NB4 (cell line): ENCODE results near the gene PEAK1.

Source experiments
- DNase-seq: peaks from one replicate; pipeline ENCODE4 v3.0.0; 2010; ENCODE audit warnings: low read depth
- H3K4me3 ChIP-seq: one replicate; pipeline ENCODE4 v1.5.1; 2011; ENCODE audit warnings: mild to moderate bottlenecking, low read depth, low read length, moderate library complexity
- MYC ChIP-seq: IDR thresholded peaks from 2 replicates; pipeline ENCODE4 v1.6.1; 2011; ENCODE audit warnings: low read depth, low read length
- POLR2A ChIP-seq: IDR thresholded peaks from 2 replicates; pipeline ENCODE4 v1.6.1; 2011; ENCODE audit warnings: mild to moderate bottlenecking; ENCODE audit not compliant: insufficient read length; ENCODE audit errors: extremely low read depth
- TF ChIP-seq, protein P1 (sequence below): IDR thresholded peaks from 2 replicates; pipeline ENCODE4 v1.6.1; 2011; ENCODE audit warnings: low read depth, low read length
- TF ChIP-seq, protein P2 (sequence below): IDR thresholded peaks from one replicate; pipeline ENCODE4 v1.5.1; 2012; ENCODE audit warnings: low read depth, low read length

PEAK1 gene

DNA sequence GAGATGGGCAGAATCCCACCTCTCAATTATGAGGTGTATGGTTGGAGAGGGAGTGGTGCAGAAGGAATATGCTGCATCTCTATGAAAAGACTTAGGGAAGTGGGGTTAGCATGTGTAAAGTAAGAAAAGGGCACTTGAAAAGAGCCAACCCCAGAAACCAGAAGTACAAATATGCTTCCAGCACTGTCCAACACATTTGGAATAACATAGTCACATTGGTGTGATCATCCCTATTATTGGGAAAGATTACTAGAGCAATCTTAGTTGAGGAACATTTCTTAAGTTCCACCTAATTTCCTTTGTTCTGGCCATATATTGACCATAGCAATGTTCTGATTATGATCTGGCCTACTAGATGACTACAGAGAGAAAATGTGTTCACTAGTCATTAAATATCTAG lies 35.0 kb upstream of the PEAK1 start:
- TF ChIP-seq POLR2A = no peak
- TF ChIP-seq MYC = no peak
- TF ChIP-seq, protein P1, sequence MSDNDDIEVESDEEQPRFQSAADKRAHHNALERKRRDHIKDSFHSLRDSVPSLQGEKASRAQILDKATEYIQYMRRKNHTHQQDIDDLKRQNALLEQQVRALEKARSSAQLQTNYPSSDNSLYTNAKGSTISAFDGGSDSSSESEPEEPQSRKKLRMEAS = no peak
- TF ChIP-seq, protein P2, sequence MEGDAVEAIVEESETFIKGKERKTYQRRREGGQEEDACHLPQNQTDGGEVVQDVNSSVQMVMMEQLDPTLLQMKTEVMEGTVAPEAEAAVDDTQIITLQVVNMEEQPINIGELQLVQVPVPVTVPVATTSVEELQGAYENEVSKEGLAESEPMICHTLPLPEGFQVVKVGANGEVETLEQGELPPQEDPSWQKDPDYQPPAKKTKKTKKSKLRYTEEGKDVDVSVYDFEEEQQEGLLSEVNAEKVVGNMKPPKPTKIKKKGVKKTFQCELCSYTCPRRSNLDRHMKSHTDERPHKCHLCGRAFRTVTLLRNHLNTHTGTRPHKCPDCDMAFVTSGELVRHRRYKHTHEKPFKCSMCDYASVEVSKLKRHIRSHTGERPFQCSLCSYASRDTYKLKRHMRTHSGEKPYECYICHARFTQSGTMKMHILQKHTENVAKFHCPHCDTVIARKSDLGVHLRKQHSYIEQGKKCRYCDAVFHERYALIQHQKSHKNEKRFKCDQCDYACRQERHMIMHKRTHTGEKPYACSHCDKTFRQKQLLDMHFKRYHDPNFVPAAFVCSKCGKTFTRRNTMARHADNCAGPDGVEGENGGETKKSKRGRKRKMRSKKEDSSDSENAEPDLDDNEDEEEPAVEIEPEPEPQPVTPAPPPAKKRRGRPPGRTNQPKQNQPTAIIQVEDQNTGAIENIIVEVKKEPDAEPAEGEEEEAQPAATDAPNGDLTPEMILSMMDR = no peak
- DNase-seq = no peak
- H3K4me3 ChIP-seq = no peak overlapping the region

DNA sequence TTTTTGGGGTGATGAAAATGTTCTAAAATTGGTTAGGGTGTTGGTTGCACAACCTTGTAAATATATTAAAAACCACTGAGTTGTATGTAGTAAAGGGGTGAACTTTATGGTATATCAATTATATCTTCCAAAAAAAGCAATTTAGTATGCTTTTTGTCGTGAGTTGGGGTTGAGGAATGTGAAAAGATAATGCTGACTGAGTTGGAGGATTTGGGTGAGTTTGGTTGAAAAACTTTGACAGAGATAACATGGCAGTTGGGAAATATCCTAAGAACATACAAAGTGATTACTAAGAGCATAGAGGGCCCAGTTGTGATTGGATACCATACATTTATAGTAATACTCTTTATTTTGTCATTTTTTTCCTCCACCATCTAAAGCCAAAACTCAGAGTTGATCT lies 34.4 kb upstream of the PEAK1 start:
- DNase-seq = no peak
- TF ChIP-seq, protein P2 = no peak
- TF ChIP-seq, protein P1 = no peak
- TF ChIP-seq POLR2A (no peak), MYC (no peak)
- no peak overlapping the region for H3K4me3 ChIP-seq

DNA sequence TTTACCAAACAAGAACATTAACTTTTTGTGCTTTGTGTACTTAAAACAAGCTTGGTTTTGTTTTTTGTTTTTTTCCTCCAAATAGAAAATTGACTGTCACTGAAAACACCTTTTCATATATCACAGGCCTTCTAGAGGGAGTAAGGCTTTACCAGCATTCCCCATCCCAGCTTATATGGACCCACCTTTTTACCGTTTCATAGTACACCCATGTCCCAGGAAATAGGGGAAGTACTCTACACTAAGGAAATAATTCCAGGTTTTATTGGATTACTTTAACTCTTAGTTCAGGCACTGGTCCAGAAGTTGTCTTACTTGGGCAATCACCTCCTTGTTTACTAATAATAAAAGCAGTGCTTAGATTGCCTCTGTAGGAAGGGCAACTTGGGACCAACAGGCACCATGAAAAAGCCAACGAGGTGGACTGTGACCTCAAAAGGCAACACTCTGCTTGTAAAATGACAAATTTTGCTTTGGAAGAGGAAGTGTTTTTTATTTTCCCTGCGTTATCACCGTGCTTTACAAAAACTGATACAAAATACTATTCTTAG lies 27.0 kb upstream of the PEAK1 start:
- peak; percentile 14 for DNase-seq
- TF ChIP-seq POLR2A (no peak), MYC (no peak)
- TF ChIP-seq, protein P1 = no peak
- TF ChIP-seq, protein P2 = no peak
- H3K4me3 ChIP-seq = no peak overlapping the region

DNA sequence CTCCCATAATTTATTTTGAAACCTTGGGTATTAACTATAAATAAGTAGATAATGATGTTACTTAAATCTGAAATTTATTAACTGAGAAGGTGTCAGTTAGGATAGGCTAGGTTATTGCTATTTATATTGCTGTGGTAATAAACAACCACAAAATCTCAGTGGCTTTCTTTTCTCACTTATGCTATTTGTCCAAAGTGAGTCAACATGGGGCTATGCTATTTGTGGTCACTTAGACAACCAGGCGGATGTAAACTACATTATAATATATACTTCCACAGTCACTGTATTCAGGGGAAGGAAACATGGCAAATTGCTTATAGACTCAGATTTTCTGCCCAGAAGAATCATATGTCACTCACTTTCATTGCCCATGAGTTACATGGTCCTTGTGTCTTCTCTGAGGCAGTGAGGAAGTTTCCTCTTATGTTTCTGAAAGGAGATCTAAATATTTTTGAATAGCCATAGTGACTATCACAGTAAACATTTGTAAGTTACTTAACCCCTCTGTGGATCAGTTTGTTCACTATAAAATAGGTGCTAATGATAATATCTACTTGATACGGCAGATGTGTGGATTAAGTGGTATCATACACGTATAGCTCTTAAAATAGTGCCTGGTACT lies 20.6 kb upstream of the PEAK1 start:
- no peak for DNase-seq

DNA sequence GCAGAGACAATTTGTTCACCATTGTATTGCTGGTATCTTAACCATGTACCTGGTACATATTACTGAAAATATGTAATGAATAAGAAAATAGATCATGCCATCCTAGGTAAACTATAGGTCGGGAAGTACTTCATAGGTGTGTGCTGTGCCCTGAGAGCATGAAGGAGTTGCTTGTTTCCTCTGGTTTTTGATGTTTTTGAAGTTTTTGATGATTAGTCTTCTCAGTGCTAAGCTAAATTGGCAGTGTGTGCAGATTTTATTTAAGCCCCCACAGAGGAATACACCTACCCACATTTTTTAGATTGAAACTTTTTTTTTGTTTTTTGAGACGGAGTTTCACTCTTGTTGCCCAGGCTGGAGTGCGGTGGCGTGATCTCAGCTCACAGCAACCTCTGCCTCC lies 17.4 kb upstream of the PEAK1 start:
- H3K4me3 ChIP-seq = no peak overlapping the region
- TF ChIP-seq, protein P2 = no peak
- TF ChIP-seq, protein P1 = no peak
- TF ChIP-seq MYC (no peak), POLR2A (no peak)
- DNase-seq = no peak

More for the DNA sequence above, 20.6 kb upstream of the PEAK1 start:
- no peak overlapping the region for H3K4me3 ChIP-seq
- TF ChIP-seq MYC (no peak), POLR2A (no peak)
- TF ChIP-seq, protein P2 = no peak
- TF ChIP-seq, protein P1 = no peak
